ENCODE data around the gene RGS3. TPM values are rescaled to one million over a fixed set of nuclear protein-coding genes. Genes with fewer than 3 reads are reported as not detected.

The RGS3 gene
- total and polyA plus RNA-seq, 11 donors = 93.4 to 214 (median 134) TPM

- Histone ChIP-seq H3K27ac (no peak overlapping the region), H3K4me3 (no peak overlapping the region), H3K36me3 (no peaks in the 10 kb centered on the region), H3K9me3 (peaks cover 0 to 4% (median 0%) of the 10 kb centered on the region in 12 donors), H3K27me3 (no peaks in the 10 kb centered on the region), H3K4me1 (peaks cover 0 to 19% (median 12%) of the 10 kb centered on the region in 12 donors)
- WGBS, 4 donors = 87 to 92% (median 89%) methylated on average over 2 of the region's 2 CpGs
- no peak for ATAC-seq
- no peak for TF ChIP-seq POLR2A (IDR thresholded peaks at IDR 0.05)
- TF ChIP-seq CTCF (IDR thresholded peaks at IDR 0.05) = no peak
- intact Hi-C loops (cut with DNase I) = no loop called here
- DNase-seq = no peak
These were observed 180.8 kb downstream of the RGS3 start for GRCh38 chr9:113644321-113644720.

GRCh38 chr9:113645227-113645977 is 181.9 kb downstream of the RGS3 start:
- Histone ChIP-seq H3K27me3 (no peaks in the 10 kb centered on the region), H3K4me1 (peaks cover 0 to 24% (median 15%) of the 10 kb centered on the region in 12 donors), H3K36me3 (no peaks in the 10 kb centered on the region), H3K4me3 (no peak overlapping the region), H3K27ac (no peak overlapping the region), H3K9me3 (peaks cover 0 to 4% (median 0%) of the 10 kb centered on the region in 12 donors)
- ATAC-seq = no peak
- WGBS, 4 donors = 94 to 96% (median 94%) methylated on average over 15 of the region's 15 CpGs
- no peak for TF ChIP-seq CTCF (IDR thresholded peaks at IDR 0.05)
- no peak for TF ChIP-seq POLR2A (IDR thresholded peaks at IDR 0.05)
- intact Hi-C loops (cut with DNase I) = no loop called here
- no peak for DNase-seq

GRCh38 chr9:113645978-113646253 is 182.4 kb downstream of the RGS3 start:
- no peak overlapping the region for H3K4me3 ChIP-seq
- no peaks in the 10 kb centered on the region for H3K36me3 ChIP-seq
- intact Hi-C loops (cut with DNase I) = no loop called here
- no peak for TF ChIP-seq POLR2A (IDR thresholded peaks at IDR 0.05)
- no peak for TF ChIP-seq CTCF (IDR thresholded peaks at IDR 0.05)
- H3K27me3 ChIP-seq = no peaks in the 10 kb centered on the region
- peaks cover 0 to 4% (median 0%) of the 10 kb centered on the region in 12 donors for H3K9me3 ChIP-seq
- ATAC-seq (no peak), DNase-seq (no peak)
- 91 to 95% (median 94%) methylated on average over 3 of the region's 3 CpGs for WGBS, 4 donors
- peaks cover 0 to 30% (median 16%) of the 10 kb centered on the region in 12 donors for H3K4me1 ChIP-seq
- H3K27ac ChIP-seq = no peak overlapping the region

- 92 to 96% (median 94%) methylated on average over 7 of the region's 7 CpGs for WGBS, 4 donors
- no peak for DNase-seq
- Histone ChIP-seq H3K27me3 (no peaks in the 10 kb centered on the region), H3K27ac (no peak overlapping the region), H3K36me3 (no peaks in the 10 kb centered on the region), H3K4me3 (no peak overlapping the region), H3K9me3 (peaks cover 0 to 4% (median 0%) of the 10 kb centered on the region in 12 donors), H3K4me1 (peaks cover 0 to 31% (median 16%) of the 10 kb centered on the region in 12 donors)
- no peak for ATAC-seq
- TF ChIP-seq CTCF (IDR thresholded peaks at IDR 0.05) (no peak), POLR2A (IDR thresholded peaks at IDR 0.05) (no peak)
- intact Hi-C loops (cut with DNase I) = no loop called here
These were observed 183.0 kb downstream of the RGS3 start for GRCh38 chr9:113646491-113646890.

Other genes starting within 250 kb of the RGS3 start
- 10 to 100 TPM; 15.8 to 45.5 (median 18.7) TPM for gene FKBP15, start 242.4 kb upstream of the RGS3 start, total RNA-seq
- gene FKBP15, start 242.4 kb upstream of the RGS3 start, polyA plus RNA-seq = 10 to 100 TPM in 1 of 2 donors, 1 to 10 TPM in 1; 9.9 to 16.1 TPM
- gene SLC31A1, start 242.2 kb upstream of the RGS3 start, total RNA-seq = 10 to 100 TPM in 6 of 9 donors, 1 to 10 TPM in 3; 7.9 to 18.2 (median 10.7) TPM
- 10 to 100 TPM in 1 of 2 donors, 1 to 10 TPM in 1; 4.2 to 22.3 TPM for gene SLC31A1, start 242.2 kb upstream of the RGS3 start, polyA plus RNA-seq
- 10 to 100 TPM; 22.3 to 39.4 (median 34.4) TPM for gene CDC26, start 188.2 kb upstream of the RGS3 start, total RNA-seq
- gene CDC26, start 188.2 kb upstream of the RGS3 start, polyA plus RNA-seq = 10 to 100 TPM; 44.9 to 46.0 TPM
- gene PRPF4, start 188.1 kb upstream of the RGS3 start, total RNA-seq = 10 to 100 TPM; 10.4 to 15.0 (median 13.8) TPM
- 10 to 100 TPM in 1 of 2 donors, 1 to 10 TPM in 1; 5.1 to 24.6 TPM for gene PRPF4, start 188.1 kb upstream of the RGS3 start, polyA plus RNA-seq
- not detected for gene RNF183, start 160.4 kb upstream of the RGS3 start, total RNA-seq
- under 1 TPM in 1 of 2 donors, not detected in 1; 0.04 TPM for gene RNF183, start 160.4 kb upstream of the RGS3 start, polyA plus RNA-seq
- gene WDR31, start 123.5 kb upstream of the RGS3 start, total RNA-seq = 10 to 100 TPM in 6 of 9 donors, 1 to 10 TPM in 3; 8.1 to 22.4 (median 14.4) TPM
- 1 to 10 TPM; 7.0 TPM for gene WDR31, start 123.5 kb upstream of the RGS3 start, polyA plus RNA-seq
- gene BSPRY, start 114.2 kb upstream of the RGS3 start, total RNA-seq = 1 to 10 TPM in 7 of 9 donors, under 1 TPM in 1, not detected in 1; 0.39 to 7.6 (median 1.7) TPM
- gene BSPRY, start 114.2 kb upstream of the RGS3 start, polyA plus RNA-seq = 1 to 10 TPM in 1 of 2 donors, under 1 TPM in 1; 0.80 to 3.8 TPM
- gene HDHD3, start 86.7 kb upstream of the RGS3 start, total RNA-seq = 10 to 100 TPM; 11.7 to 53.8 (median 19.4) TPM
- gene HDHD3, start 86.7 kb upstream of the RGS3 start, polyA plus RNA-seq = 10 to 100 TPM; 16.2 to 49.0 TPM
- 100 to 1,000 TPM in 2 of 9 donors, 10 to 100 TPM in 7; 39.8 to 153 (median 91.8) TPM for gene ALAD, start 62.4 kb upstream of the RGS3 start, total RNA-seq
- 10 to 100 TPM; 51.1 to 74.3 TPM for gene ALAD, start 62.4 kb upstream of the RGS3 start, polyA plus RNA-seq
- 10 to 100 TPM; 18.7 to 31.2 (median 24.3) TPM for gene POLE3, start 53.1 kb upstream of the RGS3 start, total RNA-seq
- 10 to 100 TPM; 14.9 to 72.4 TPM for gene POLE3, start 53.1 kb upstream of the RGS3 start, polyA plus RNA-seq
- under 1 TPM in 4 of 9 donors, not detected in 5; 0.14 to 0.93 (median 0.49) TPM for gene C9orf43, start 53.0 kb upstream of the RGS3 start, total RNA-seq
- under 1 TPM; 0.15 to 0.27 TPM for gene C9orf43, start 53.0 kb upstream of the RGS3 start, polyA plus RNA-seq